GM12878 (cell line): ENCODE data around the gene RARRES2.

Source experiments
- CTCF ChIP-seq, 3 experiments: IDR thresholded peaks in 2 of 3; conservative IDR thresholded peaks in 1 of 3; 2 replicates each; pipeline ENCODE4 v1.5.1; 2011; ENCODE audit warnings: low read depth in 3 of 3, low read length in 3 of 3, mild to moderate bottlenecking in 3 of 3, control low read depth in 2 of 3, moderate library complexity in 2 of 3, inconsistent platforms in 1 of 3, mixed read lengths in 1 of 3; ENCODE audit not compliant: control insufficient read depth in 2 of 3, insufficient read depth in 1 of 3; ENCODE audit errors: extremely low read depth in 1 of 3
- HCFC1 ChIP-seq: fragments of 150-350 bp; IDR thresholded peaks from 2 replicates; pipeline ENCODE4 v1.6.1; 2014; ENCODE audit warnings: low read length
- KDM1A ChIP-seq: fragments of 200-600 bp; sonication (generic); IDR thresholded peaks from 2 replicates; pipeline ENCODE4 v1.6.1; 2016; ENCODE audit warnings: borderline replicate concordance
- MYC ChIP-seq: IDR thresholded peaks from 2 replicates; pipeline ENCODE4 v1.6.1; 2011; ENCODE audit warnings: mild to moderate bottlenecking, low read length, moderate library complexity, inconsistent platforms; ENCODE audit not compliant: insufficient read depth, insufficient replicate concordance, insufficient read length, severe bottlenecking
- ZNF274 ChIP-seq: IDR thresholded peaks from one replicate; pipeline ENCODE4 v1.8.0; 2011; ENCODE audit not compliant: insufficient read length, insufficient read depth

DNA sequence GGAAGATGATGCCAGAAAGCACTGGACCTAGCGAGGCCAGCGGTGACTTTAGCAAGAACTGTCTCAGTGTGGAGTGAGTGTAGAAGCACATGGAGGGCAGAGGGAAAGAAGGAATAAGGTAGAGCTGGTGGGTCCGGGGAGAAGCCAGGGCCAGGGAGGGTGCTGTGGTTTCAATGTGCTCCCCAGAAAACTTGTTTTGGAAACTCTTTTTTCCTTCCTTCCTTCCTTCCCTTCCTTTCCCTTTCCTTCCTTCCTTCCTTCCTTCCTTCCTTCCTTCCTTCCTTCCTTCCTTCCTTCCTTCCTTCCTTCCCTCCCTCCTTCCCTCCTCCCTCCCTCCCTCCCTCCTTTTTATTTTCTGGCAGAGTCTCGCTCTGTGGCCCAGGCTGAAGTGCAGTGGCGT is 5.5 kb upstream of the RARRES2 start:
- TF ChIP-seq HCFC1 = no peak
- no peak for TF ChIP-seq ZNF274
- no peak for TF ChIP-seq KDM1A
- TF ChIP-seq CTCF (IDR thresholded peaks at IDR 0.05 in 2 of 3, conservative IDR thresholded peaks at IDR 0.05 in 1 of 3; ENCODE audit: control insufficient read depth in 2 of 3, extremely low read depth in 1 of 3, insufficient read depth in 1 of 3, low read depth in 3 of 3, low read length in 3 of 3) = no peak
- TF ChIP-seq MYC = no peak
